Stimulated activated CD8-positive, alpha-beta memory T cell treated with anti-CD3 and anti-CD28 coated beads, Interleukin-12 subunit alpha, Interleukin-12 subunit beta, amount 100 ng/mL, for 4 hours (primary cell): ENCODE measurements around the gene HAUS7.
A peak's percentile ranks its signal among the peaks of the same experiment; 100 is the strongest.

Experiments used
- DNase-seq: peaks from one replicate; pipeline ENCODE4 v3.0.0-alpha.2; 2020; ENCODE audit warnings: low read depth

The HAUS7 gene

DNA sequence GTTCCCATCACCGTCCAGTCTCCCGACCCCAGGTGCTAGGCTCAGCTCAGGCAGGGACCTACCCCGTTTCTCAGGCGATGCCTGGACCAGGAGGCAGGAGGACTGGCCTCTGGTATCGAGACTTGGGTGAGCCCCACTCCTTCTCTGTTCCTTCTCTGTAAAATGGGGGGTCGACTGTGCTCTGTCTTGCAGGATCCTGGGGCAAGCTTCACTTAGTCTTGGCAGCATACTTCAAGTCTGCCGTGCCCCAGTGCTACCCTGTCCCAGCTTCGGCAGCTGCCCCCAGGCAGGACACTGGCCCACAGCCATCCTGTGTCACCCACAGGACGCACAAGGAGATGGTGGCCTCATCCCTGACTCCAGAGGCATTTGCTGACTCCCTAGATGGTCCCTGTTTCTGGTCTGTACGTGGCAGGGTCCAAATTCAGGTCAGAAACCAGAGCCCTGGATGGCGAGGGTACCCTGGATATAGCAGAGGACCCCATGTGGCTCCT lies 7.0 kb upstream of the HAUS7 start:
- no peak for DNase-seq

DNA sequence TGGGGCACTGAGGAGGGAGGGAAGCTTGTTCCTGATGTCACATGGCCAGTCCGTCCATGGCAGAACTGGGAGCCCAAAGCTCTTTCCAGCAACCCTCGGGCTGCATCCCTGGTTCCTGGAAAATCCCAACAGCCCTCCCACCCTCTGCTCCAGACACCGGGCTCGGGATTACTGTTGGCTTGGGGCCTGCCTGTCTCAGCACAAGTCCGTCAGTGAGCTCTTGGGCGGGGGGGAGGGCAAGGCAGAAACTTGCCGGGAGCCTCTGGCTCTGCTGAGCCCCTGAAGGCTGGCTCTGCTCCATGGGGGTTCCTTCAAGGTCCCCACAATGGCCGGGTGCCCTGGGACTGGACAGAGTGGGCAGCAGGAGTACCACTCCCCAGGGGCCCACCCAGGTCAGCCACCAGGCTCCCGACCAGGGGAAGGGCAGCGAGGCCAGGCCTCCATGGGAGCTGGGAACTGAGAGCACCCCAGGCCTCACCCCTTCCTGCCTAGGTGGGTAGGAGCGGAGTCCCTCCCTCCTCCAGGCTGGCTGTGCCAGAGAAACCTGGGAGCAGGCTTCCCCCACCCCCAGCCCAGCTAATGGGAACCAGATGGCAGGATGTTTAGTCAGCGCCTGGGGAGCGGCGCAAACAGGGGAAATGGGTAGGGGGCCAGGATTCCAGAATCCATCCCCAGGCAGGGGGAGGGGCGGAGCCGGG lies 6.4 kb upstream of the HAUS7 start:
- DNase-seq = no peak

GRCh38 chrX:153475751-153476281 lies 5.4 kb upstream of the HAUS7 start:
- no peak for DNase-seq

GRCh38 chrX:153475271-153475670 lies 4.9 kb upstream of the HAUS7 start:
- DNase-seq = no peak

DNA sequence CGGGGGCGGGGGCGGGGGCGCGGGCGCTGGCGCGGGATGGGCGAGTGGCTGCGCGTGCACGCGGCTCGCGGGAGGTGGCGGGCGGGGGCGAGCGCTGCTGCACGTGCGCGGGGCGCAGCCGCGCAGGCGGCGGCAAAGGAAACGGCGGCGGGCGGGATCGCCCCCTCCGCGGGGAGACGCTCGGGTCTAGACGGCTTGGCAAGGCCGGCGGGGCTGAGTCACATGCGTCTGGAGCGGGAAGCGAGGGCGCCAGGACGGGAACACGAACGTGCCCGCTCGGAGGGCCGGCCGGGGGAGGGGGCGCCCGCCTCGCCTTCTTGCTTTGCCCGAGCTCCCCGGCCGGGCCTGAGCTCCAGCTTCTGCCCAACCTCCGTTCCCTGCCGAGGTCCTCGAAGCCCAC lies 4.3 kb upstream of the HAUS7 start:
- peak; percentile 44 for DNase-seq

DNA sequence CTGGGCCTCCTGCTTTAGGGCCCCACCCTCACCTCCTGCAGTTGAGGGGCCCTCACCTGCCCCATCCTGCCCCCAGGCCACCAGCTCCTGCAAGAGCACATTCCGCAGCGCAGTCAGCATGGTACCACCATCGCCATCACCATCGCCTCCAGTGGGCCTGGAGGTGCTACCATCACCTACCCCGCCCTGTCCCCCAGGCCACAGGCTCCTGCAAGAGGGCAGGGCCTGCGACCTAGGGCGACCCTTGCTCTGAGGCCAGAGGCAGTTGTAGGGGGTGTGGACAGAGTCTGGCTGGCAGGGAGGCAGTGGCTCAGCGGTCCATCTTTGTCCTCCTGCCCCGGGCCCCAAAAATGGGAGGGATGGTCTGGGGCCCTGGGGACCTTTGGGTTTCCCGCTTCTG lies 3.9 kb upstream of the HAUS7 start:
- DNase-seq = no peak

- no peak for DNase-seq
Measured at GRCh38 chrX:153473126-153473525, 2.8 kb upstream of the HAUS7 start.

GRCh38 chrX:153471663-153472280 lies 1.4 kb upstream of the HAUS7 start:
- no peak for DNase-seq

DNA sequence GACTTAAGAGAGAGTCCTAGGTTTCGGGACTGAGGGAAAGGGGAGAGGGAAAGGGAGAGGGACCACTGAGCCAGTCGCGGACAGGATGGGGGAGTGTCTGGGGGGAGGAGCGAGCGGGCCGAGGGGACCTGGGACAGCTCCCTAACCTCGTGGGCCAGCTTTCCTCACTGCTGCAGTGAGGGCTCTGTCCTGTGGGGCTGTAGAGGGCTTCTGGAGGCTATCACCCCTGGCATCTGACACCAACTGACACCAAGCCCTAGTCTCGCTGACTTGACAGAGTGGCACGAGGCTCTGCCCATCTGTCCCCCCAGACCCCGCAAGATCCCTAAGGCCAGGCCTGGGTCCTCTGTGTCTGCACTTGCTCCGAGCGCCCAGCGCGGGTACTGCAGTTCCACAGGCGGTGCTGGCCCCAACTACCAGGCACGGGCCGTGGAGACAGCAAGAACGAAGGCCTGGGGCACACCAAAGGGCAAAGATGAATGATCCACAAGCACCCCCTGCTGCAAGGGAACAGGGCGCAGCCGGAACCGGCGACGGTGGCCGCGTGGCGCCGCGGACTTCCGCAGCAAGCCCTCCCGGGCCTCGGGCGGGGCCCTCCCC lies 465 bp downstream of the HAUS7 start:
- no peak for DNase-seq

GRCh38 chrX:153468008-153468580 lies 2.3 kb downstream of the HAUS7 start:
- no peak for DNase-seq

- no peak for DNase-seq
Measured at GRCh38 chrX:153465691-153466380, 4.5 kb downstream of the HAUS7 start.

DNA sequence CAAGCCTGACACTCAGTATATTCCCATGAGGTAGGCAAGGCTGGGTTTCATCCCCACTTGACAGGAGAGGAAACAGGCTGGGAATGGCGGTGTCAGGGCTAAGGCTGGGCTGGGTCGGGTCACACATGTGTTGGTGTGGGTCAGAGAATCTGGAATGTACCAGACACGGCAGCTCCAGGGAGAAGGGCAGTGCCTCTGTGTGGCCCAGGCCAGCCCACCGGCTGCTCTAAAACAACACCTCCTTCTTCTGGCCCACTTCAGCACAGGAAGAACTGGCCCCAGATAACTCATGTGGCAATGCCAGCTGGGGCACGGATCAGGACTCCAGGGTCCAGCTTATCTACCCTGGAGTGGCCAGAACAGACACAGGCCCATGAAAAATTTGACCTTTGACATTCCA lies 6.3 kb downstream of the HAUS7 start:
- no peak for DNase-seq

- no peak for DNase-seq
Measured at GRCh38 chrX:153463556-153463955, 6.8 kb downstream of the HAUS7 start.

DNA sequence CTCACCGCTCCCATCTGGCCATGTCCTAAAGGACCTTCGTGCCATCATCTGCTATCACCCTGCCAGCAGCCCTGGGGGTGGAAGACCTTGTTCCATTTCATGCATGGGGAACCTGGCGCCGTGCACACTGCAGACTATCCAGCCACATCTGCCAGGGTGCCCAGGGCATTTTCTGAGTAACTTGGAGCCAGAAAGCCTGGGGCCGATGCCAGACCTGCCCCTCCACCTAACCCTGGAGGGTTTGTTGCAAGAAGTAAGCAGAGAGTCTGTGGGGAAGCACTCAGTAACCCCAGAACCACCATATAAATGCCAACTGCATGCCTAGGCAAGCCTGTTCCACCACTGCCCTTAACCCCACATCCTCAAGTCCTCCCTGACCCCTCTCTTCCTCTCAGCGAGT lies 7.3 kb downstream of the HAUS7 start:
- no peak for DNase-seq

DNA sequence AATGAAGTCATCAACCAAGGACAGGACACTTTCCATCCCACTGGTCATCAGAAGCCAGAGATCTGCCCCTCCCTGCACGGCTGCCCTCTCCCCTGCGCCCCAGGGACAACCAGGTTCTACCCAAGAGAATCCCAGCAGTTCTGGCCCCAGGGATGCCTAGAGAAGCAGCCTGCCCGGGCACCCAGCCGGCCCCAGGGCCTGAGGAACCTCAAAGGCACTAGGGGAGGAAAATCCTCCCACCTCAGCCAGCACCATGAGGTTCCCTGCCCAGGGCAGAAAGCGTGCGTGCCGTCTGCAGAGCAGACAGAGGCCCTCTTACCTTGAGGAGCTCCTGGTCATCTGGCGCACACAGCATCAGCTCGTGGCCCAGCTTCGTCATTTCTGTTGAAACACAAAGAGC lies 8.1 kb downstream of the HAUS7 start:
- no peak for DNase-seq

GRCh38 chrX:153460826-153461225 lies 9.6 kb downstream of the HAUS7 start:
- DNase-seq = no peak

DNA sequence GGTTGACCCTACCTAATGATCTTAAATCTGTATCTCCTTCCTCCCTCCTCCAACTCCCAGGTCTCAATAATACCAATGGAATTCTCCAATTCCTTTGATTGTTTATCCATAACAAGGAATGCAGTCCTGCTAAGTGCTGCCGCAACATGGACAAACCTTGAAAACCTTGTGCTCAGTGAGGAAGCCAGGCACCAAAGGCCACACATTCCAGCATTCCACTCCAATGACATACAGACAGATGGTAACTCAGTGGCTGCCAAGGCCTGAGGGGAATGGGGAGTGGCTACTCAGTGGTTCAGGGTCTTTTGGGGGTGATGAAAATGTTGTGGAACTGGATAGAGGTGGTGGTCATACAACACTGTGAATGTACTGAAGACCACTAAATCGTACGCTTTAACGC lies 10.4 kb downstream of the HAUS7 start:
- no peak for DNase-seq

DNA sequence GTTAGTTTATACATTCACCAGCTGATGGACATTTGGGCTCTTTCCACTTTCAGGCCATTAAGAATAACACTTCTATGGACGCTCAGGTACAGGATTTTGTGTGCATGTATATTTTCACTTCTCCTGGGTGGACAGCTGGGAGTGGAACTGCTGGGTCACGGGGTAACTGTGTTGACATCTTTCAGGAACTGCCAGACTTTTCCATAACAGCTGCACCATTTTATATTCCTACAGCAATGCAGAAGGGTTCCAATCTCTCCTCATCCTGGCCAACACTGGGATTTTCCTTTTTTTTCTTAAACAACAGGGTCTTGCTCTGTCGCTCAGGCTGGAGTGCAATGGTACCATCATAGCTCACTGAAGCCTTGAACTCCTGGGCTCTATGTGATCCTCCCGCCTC lies 11.9 kb downstream of the HAUS7 start:
- no peak for DNase-seq

GRCh38 chrX:153457827-153458466 lies 12.4 kb downstream of the HAUS7 start:
- DNase-seq = no peak

DNA sequence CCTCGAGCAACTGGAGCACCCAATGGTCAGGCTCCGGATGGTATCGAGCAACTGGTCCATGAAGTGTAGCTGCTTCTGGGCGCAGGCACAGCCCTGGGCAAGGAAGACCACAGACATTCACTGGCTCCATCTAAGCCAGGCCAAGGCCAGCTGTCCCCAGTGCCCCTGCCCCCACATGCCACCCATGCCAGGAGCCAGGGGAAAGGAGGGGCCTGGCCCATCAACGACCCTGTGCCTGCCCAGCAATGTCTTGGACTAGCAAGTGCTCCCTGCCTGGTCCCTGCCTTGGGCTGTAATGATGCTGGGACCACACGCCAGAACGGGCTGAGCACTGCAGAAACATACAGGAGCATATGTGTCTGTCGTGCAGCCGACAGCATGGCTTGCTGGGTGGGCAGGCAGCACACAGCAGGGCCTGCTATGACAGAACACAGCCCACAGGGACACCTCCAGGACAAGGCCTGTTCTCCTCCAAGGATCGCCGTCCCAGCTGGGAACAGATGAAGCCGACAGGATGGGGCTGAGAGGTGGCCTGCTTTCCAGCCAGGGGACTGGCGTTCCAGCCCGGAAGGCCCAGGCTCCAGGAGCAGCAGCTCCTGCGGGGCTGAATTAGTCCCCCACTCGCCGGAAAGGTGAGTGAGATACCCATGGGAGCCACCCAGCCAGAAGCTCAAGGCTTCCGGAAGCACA lies 13.1 kb downstream of the HAUS7 start:
- no peak for DNase-seq

- DNase-seq = no peak
Measured at GRCh38 chrX:153456704-153457103, 13.7 kb downstream of the HAUS7 start.
